ENCODE results near the gene FBP1.

The FBP1 gene

GRCh38 chr9:94588681-94589080 lies 50.6 kb downstream of the FBP1 start:
- TF ChIP-seq BACH2 (CRISPR knock-in tag; IDR thresholded peaks at IDR 0.05; ENCODE audit: borderline replicate concordance) (no peak), GLIS3 (CRISPR knock-in tag; IDR thresholded peaks at IDR 0.05) (no peak), ZNF8 (CRISPR knock-in tag; IDR thresholded peaks at IDR 0.05) (no peak), CSRNP3 (CRISPR knock-in tag; IDR thresholded peaks at IDR 0.05) (no peak), TCF4 (CRISPR knock-in tag; IDR thresholded peaks at IDR 0.05; ENCODE audit: borderline replicate concordance) (no peak), ZC3H10 (CRISPR knock-in tag; IDR thresholded peaks at IDR 0.05) (no peak), ESRRG (CRISPR knock-in tag; IDR thresholded peaks at IDR 0.05) (no peak), ARNTL (CRISPR knock-in tag; IDR thresholded peaks at IDR 0.05; ENCODE audit: borderline replicate concordance, low read depth) (no peak), PATZ1 (CRISPR knock-in tag; IDR thresholded peaks at IDR 0.05; ENCODE audit: borderline replicate concordance) (no peak), TOX (CRISPR knock-in tag; IDR thresholded peaks at IDR 0.05; ENCODE audit: borderline replicate concordance) (no peak), ZFP30 (CRISPR knock-in tag; IDR thresholded peaks at IDR 0.05) (no peak), ZFP3 (CRISPR knock-in tag; IDR thresholded peaks at IDR 0.05) (no peak)
- ATAC-seq = no peak

GRCh38 chr9:94586814-94587213 lies 52.5 kb downstream of the FBP1 start:
- no peak for TF ChIP-seq PPARA (CRISPR knock-in tag; IDR thresholded peaks at IDR 0.05; ENCODE audit: borderline replicate concordance)
- TF ChIP-seq TOX (CRISPR knock-in tag; IDR thresholded peaks at IDR 0.05; ENCODE audit: borderline replicate concordance) = no peak
- no peak for TF ChIP-seq ESRRG (CRISPR knock-in tag; IDR thresholded peaks at IDR 0.05)
- no peak for TF ChIP-seq RARB (CRISPR knock-in tag; IDR thresholded peaks at IDR 0.05)
- TF ChIP-seq ZFP30 (CRISPR knock-in tag; IDR thresholded peaks at IDR 0.05) = no peak
- no peak for TF ChIP-seq CSDC2 (CRISPR knock-in tag; IDR thresholded peaks at IDR 0.05)
- TF ChIP-seq ZNF8 (CRISPR knock-in tag; IDR thresholded peaks at IDR 0.05) = no peak
- TF ChIP-seq ZC3H10 (CRISPR knock-in tag; IDR thresholded peaks at IDR 0.05) = no peak
- TF ChIP-seq TCF4 (CRISPR knock-in tag; IDR thresholded peaks at IDR 0.05; ENCODE audit: borderline replicate concordance) = no peak
- no peak for TF ChIP-seq ZFP3 (CRISPR knock-in tag; IDR thresholded peaks at IDR 0.05)
- TF ChIP-seq OSR1 (CRISPR knock-in tag; IDR thresholded peaks at IDR 0.05) = no peak
- TF ChIP-seq TSHZ2 (CRISPR knock-in tag; IDR thresholded peaks at IDR 0.05) = no peak
- no peak for TF ChIP-seq ISL1 (CRISPR knock-in tag; IDR thresholded peaks at IDR 0.05)
- no peak for TF ChIP-seq CSRNP3 (CRISPR knock-in tag; IDR thresholded peaks at IDR 0.05)
- no peak for TF ChIP-seq PATZ1 (CRISPR knock-in tag; IDR thresholded peaks at IDR 0.05; ENCODE audit: borderline replicate concordance)
- no peak for TF ChIP-seq GLIS3 (CRISPR knock-in tag; IDR thresholded peaks at IDR 0.05)
- no peak for TF ChIP-seq POU6F1 (CRISPR knock-in tag; IDR thresholded peaks at IDR 0.05; ENCODE audit: borderline replicate concordance, low read depth)
- peak; percentile 19; the same call in 1 of the 3 replicates for ATAC-seq

Data from SK-N-SH treated with all-trans-retinoic acid at 6 μM for 48 hours (cell line).